Kidney (tissue), 14 donors: ENCODE results near the gene EPHA5. TPM values are rescaled to one million over a fixed set of nuclear protein-coding genes. Genes with fewer than 3 reads are reported as not detected.
A peak's percentile ranks its signal among the peaks of the same experiment; 100 is the strongest.

ENCODE experiments used
- DNase-seq, 5 donors: peaks; one replicate each; pipeline ENCODE4 v3.0.0-alpha.2; 2013 to 2020
- FAIRE-seq: peaks from 2 replicates; lab custom pipeline; 2012; peaks lifted over from hg19 to GRCh38; lab: Jason Lieb, UNC
- H3K27ac ChIP-seq, 2 donors: one replicate each; pipeline ENCODE4 v1.7.0; 2013; ENCODE audit warnings: low read depth in 2 of 2, low read length in 2 of 2, inconsistent platforms in 1 of 2
- H3K27me3 ChIP-seq: one replicate; pipeline ENCODE4 v1.7.1; 2013; ENCODE audit warnings: low read length, inconsistent platforms; ENCODE audit not compliant: control insufficient read depth, insufficient read depth
- H3K36me3 ChIP-seq, 3 donors: one replicate each; pipeline versions ENCODE4 v1.7.0 to v1.7.1; 2013; ENCODE audit warnings: low read length in 3 of 3, control low read depth in 1 of 3, inconsistent platforms in 1 of 3; ENCODE audit not compliant: insufficient read depth in 3 of 3, control insufficient read depth in 2 of 3
- H3K4me1 ChIP-seq, 3 donors: one replicate each; pipeline versions ENCODE4 v1.7.0 to v1.7.1; 2013; ENCODE audit warnings: low read length in 3 of 3, inconsistent platforms in 1 of 3, low read depth in 1 of 3; ENCODE audit not compliant: control insufficient read depth in 2 of 3, insufficient read depth in 2 of 3
- H3K4me3 ChIP-seq, 3 donors: one replicate each; pipeline versions ENCODE4 v1.7.0 to v1.8.1; 2013; ENCODE audit warnings: low read length in 3 of 3, control low read depth in 1 of 3, inconsistent platforms in 1 of 3
- H3K9ac ChIP-seq, 3 donors: one replicate each; pipeline versions ENCODE4 v1.7.0 to v1.7.1; 2013; ENCODE audit warnings: low read length in 3 of 3, control low read depth in 1 of 3, inconsistent platforms in 1 of 3
- H3K9me3 ChIP-seq, 3 donors: one replicate each; pipeline versions ENCODE4 v1.7.0 to v1.7.1; 2013; ENCODE audit warnings: low read length in 3 of 3, control low read depth in 1 of 3, inconsistent platforms in 1 of 3; ENCODE audit not compliant: control insufficient read depth in 2 of 3, insufficient read depth in 1 of 3
- intact Hi-C: fragments of 100-400 bp; cut with DNase I; formaldehyde crosslinking; loops from one replicate; pipeline ENCODE4 v1.11.1; 2022
- polyA plus RNA-seq: library from polyadenylated mRNA; stranded (reverse); fragments of 350-450 nt; fragmentation: Illumina TruSeq; extraction: RNeasy Lipid Tissue Mini Kit (QIAGEN cat#74804); gene quantifications from one replicate; pipeline ENCODE4 v1.2.3, GENCODE V29; 2014; ENCODE audit warnings: low read depth, low replicate concordance; ENCODE audit not compliant: insufficient read depth
- total RNA-seq: library from RNA; stranded (reverse); fragmentation: NEBNext Ultra II Directional; extraction: Animal tissue kit (Norgen Biotek cat#: 25700); gene quantifications from one replicate; pipeline ENCODE4 v1.2.1, GENCODE V29; 2021
- TF ChIP-seq, protein P1 (sequence below): IDR thresholded peaks from 3 replicates; pipeline ENCODE4 v1.5.1; 2012; ENCODE audit warnings: mild to moderate bottlenecking, moderate library complexity, borderline replicate concordance; ENCODE audit not compliant: insufficient read depth; ENCODE audit errors: extremely low read depth
- donor health status: control.
- donor health status: control.
- donor health status: control.
- donor health status: control.
- donor health status: control.
- donor health status: DM: yes; HTN: yes; CAD: no.
- donor health status: Normal renal cell carcinoma (clear cell type).

The EPHA5 gene
- total and polyA plus RNA-seq, 2 donors from 2014 or later: 0.22 TPM; not detected in 1

DNA sequence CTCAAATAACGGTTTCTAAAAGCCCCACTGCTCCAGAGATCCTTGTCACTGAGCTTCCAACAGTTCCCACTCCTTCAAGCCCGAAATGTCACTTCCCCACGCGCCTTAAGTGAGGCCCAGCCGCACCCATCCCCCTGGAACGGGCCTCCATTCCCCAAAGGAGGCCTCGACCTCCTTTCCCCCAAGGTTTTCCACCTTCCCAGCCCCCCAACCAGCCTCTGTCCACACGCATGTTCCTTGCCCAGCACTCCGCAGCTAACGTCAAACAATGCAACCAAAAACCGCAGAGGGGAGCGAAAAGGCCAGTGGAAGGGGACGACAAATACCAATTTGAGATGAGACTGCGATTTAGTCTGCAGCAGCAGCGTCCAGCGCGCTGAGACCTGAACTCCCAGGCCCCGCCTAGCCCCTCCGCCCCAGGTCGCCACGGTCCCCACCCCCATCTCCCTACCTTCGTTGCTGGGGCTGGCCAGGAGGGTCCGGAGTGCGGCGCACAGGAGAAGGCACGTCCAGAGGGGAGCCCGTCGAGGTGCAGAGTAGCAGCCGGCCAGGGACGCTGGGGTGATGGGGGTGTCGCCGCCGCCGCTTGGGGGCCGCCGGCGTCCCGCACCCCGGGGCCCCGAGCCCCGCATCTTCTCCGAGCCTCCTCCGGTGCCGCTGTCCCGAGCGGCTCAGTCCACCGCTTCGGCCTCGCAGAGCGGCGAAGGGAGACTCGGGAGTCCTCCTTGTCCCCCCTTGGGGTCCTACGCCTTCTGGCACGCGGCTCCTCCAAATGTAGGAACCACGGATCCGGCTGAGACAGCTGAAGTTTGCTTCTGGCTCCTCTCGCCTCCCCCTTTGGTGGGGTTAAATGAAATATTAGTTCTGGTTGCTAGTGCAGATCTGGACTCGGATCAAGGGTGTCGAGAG lies 924 bp downstream of the EPHA5 start:
- Histone ChIP-seq H3K9me3 (no peaks in the 10 kb centered on the region), H3K9ac (no peak overlapping the region), H3K27me3 (peaks cover 53% of the 10 kb centered on the region), H3K4me3 (peak overlapping the region; percentile 20 to 33 (median 30)), H3K27ac (no peak overlapping the region), H3K36me3 (no peaks in the 10 kb centered on the region), H3K4me1 (peaks cover 0 to 8% (median 4%) of the 10 kb centered on the region in 3 donors)
- intact Hi-C loops: no loop called here
- FAIRE-seq: no peak
- DNase-seq: peak; percentile 21 to 63 (median 26)
- TF ChIP-seq, protein P1, sequence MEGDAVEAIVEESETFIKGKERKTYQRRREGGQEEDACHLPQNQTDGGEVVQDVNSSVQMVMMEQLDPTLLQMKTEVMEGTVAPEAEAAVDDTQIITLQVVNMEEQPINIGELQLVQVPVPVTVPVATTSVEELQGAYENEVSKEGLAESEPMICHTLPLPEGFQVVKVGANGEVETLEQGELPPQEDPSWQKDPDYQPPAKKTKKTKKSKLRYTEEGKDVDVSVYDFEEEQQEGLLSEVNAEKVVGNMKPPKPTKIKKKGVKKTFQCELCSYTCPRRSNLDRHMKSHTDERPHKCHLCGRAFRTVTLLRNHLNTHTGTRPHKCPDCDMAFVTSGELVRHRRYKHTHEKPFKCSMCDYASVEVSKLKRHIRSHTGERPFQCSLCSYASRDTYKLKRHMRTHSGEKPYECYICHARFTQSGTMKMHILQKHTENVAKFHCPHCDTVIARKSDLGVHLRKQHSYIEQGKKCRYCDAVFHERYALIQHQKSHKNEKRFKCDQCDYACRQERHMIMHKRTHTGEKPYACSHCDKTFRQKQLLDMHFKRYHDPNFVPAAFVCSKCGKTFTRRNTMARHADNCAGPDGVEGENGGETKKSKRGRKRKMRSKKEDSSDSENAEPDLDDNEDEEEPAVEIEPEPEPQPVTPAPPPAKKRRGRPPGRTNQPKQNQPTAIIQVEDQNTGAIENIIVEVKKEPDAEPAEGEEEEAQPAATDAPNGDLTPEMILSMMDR: no peak

DNA sequence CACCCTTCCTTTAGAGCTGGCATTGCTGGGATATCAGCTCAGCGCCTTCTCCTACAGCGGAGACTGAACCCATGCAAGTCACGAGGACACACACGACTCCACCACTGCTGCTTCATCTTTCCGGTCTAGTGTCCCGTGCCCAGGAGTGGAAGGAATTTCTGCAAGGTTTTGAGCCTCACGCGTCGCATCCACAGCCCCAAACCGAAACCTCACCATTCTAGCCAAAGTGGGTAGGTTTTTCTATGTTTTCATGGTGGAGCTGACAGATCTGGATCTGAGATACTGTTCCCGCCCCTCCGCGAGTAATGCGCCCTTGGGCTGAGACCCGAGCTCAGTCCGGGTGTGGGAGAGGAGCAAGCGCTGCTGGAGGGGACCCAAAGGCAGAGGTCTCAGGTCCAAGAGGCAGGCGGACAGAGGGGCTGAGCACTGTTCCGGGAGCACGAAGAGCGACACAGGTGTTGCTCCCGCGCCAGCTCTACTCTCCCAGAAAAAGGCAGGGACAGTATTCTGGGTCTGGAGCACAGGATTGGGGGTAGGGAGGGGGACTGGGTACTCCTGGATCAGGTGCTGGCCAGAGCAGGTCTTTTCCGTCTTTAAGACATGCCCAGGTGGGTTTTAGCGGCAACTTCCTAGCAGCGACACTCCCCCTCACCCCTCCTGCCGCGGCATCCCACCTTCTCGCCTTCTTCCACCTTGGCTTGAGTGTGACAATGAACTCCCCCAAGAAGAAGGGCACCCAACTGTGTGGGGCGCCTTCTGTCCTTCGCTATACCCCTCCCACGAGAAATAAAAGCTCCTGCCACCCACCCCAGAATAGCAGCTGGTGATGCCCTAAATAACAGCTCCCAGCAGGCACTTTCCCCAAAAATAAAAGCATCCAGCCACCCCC lies 1.8 kb downstream of the EPHA5 start:
- no peak overlapping the region for H3K9ac ChIP-seq
- peaks cover 52% of the 10 kb centered on the region for H3K27me3 ChIP-seq
- intact Hi-C loops: no loop called here
- H3K27ac ChIP-seq: no peak overlapping the region
- no peaks in the 10 kb centered on the region for H3K36me3 ChIP-seq
- TF ChIP-seq, protein P1: no peak
- DNase-seq (peak; percentile 30 to 64 (median 54)), FAIRE-seq (no peak)
- H3K4me3 ChIP-seq: peak overlapping the region; percentile 12 to 50 (median 39)
- peaks cover 0 to 8% (median 4%) of the 10 kb centered on the region in 3 donors for H3K4me1 ChIP-seq
- H3K9me3 ChIP-seq: no peaks in the 10 kb centered on the region

DNA sequence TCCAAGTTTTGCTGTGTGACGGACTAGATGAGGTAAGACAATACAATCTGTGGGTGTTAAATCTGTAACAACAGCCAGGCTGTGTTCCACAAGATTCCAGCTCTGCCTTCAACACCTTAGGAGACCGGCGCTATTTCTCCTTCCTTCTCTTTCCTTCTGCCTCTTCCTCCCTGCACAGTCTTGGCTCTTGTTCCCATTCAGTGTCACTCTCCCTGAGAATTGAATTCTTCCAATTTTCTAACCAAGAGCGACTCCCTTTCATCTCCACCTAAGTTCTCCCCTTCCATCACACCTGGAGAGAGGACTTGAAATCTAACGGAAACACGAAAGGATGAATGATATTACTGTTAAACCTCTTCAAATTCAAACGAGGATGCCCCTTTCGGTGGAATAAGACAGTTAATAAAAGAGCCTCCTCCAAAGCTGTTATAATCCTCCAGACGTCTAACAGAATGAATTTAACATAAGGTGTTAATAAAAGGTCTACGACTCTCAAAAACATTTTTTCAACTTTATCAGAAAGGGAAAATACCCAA lies 2.7 kb downstream of the EPHA5 start:
- no peak for DNase-seq
- intact Hi-C loops: no loop called here
- no peak overlapping the region for H3K27ac ChIP-seq
- no peak for FAIRE-seq
- H3K4me1 ChIP-seq: peaks cover 0 to 8% (median 4%) of the 10 kb centered on the region in 3 donors
- TF ChIP-seq, protein P1: no peak
- no peaks in the 10 kb centered on the region for H3K36me3 ChIP-seq
- no peaks in the 10 kb centered on the region for H3K9me3 ChIP-seq
- peaks cover 49% of the 10 kb centered on the region for H3K27me3 ChIP-seq
- no peak overlapping the region for H3K4me3 ChIP-seq
- no peak overlapping the region for H3K9ac ChIP-seq
